ENCODE data around the gene LRMDA.

Gene LRMDA

DNA sequence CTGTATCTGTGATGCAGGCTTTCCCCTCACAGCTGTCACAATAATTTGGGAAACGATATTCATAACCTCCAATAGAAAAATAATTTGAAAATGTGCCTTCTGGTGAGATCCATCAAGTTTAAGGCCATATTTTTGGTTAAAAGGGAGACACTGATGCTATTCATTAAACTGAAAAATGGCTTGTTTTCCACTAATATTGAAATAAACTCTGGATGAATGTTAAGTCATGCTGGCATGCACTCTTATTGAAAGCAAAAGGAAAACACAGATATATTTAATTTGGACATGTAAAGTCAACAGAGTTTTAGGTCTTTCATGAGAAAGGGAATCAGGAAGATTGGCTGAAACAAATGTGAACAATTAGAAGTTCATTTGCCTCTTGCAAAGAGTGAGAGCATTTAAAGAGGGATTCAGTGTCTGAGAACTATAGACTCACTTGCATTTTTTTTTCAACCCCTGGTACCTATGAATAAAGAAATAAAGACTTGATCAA is 879.2 kb downstream of the LRMDA start:
- H3K27me3 Mint-ChIP-seq (ENCODE audit: low read depth, poor library complexity): no peaks in the 10 kb centered on the region
- H3K36me3 Mint-ChIP-seq (ENCODE audit: low read depth): no peaks in the 10 kb centered on the region
- H3K27ac Mint-ChIP-seq: no peak overlapping the region
- no peak for DNase-seq
- H3K9me3 Mint-ChIP-seq: no peaks in the 10 kb centered on the region
- TF ChIP-seq, protein P1, sequence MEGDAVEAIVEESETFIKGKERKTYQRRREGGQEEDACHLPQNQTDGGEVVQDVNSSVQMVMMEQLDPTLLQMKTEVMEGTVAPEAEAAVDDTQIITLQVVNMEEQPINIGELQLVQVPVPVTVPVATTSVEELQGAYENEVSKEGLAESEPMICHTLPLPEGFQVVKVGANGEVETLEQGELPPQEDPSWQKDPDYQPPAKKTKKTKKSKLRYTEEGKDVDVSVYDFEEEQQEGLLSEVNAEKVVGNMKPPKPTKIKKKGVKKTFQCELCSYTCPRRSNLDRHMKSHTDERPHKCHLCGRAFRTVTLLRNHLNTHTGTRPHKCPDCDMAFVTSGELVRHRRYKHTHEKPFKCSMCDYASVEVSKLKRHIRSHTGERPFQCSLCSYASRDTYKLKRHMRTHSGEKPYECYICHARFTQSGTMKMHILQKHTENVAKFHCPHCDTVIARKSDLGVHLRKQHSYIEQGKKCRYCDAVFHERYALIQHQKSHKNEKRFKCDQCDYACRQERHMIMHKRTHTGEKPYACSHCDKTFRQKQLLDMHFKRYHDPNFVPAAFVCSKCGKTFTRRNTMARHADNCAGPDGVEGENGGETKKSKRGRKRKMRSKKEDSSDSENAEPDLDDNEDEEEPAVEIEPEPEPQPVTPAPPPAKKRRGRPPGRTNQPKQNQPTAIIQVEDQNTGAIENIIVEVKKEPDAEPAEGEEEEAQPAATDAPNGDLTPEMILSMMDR (IDR thresholded peaks at IDR 0.05): no peak
- H3K4me1 Mint-ChIP-seq: peaks cover 58% of the 10 kb centered on the region
- H3K4me3 Mint-ChIP-seq: no peak overlapping the region

DNA sequence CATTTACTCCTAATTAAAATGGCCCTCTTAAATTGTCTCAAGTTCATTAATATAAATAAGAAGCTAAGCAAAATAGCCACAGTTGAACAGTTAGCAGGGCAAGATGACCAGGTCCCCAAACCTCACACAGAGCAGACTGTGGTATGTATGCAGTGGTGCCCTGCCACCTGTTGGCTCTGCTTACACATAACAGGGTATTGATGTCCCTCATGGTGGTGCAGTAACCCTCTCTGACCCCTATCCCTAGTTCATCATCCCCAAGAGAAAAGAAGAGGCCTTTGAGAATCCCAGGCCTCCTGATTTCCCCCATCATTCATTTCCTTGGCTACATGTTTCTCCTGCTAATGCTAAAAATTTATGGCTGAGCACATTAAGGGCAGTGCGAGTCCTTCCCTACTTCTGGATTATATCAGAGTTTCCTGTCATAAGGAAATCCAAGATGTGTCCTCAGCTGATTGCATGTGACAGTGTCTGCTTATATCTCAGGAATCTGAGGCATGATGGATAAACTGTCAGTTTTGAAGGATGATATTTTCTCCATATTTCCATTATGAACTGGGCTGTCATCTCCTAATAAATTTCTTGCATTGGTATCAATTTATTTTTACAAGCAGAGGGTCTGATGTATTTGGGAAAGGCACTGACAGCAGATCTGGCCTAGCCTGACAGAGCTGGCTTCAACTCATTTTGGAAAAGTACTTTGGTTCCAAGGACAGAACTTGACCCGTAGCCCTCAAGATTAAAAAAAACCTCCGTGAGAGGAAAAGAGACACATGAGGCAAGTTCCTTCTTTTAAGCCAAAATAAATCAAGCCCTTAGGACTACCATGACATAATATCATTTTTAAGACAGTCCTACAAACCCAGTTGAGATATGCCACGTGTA is 880.6 kb downstream of the LRMDA start:
- no peaks in the 10 kb centered on the region for H3K36me3 Mint-ChIP-seq (ENCODE audit: low read depth)
- no peak overlapping the region for H3K27ac Mint-ChIP-seq
- H3K4me3 Mint-ChIP-seq: no peak overlapping the region
- H3K9me3 Mint-ChIP-seq: no peaks in the 10 kb centered on the region
- H3K4me1 Mint-ChIP-seq: peaks cover 60% of the 10 kb centered on the region
- peak; percentile 42 for DNase-seq
- no peaks in the 10 kb centered on the region for H3K27me3 Mint-ChIP-seq (ENCODE audit: low read depth, poor library complexity)
- TF ChIP-seq, protein P1 (IDR thresholded peaks at IDR 0.05): peak; percentile 59

DNA sequence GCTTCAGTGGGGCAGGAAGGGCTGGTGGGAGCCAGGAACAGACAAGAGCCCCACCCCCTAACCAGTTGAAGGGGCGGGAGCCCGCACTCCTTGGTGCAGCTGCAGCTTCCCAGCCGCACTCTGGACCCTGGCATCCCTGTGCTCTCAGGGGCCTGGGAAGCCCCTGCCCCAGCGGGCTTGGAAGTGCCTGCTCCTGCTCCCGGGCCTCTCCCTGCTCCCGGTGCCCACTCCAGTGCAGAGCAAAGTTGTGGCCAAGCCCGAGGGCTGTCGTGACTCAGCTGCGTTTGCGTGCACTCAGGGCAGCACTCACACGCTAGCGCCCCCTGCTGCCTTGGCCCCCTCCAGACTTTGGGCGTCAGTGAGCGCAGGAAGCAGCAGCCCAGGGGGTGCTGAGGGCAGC is 883.8 kb downstream of the LRMDA start:
- Mint-ChIP-seq H3K4me1 (peaks cover 51% of the 10 kb centered on the region), H3K36me3 (ENCODE audit: low read depth) (no peaks in the 10 kb centered on the region), H3K27me3 (ENCODE audit: low read depth, poor library complexity) (peaks cover 3% of the 10 kb centered on the region), H3K9me3 (no peaks in the 10 kb centered on the region), H3K27ac (no peak overlapping the region), H3K4me3 (no peak overlapping the region)
- DNase-seq: no peak
- TF ChIP-seq, protein P1 (IDR thresholded peaks at IDR 0.05): no peak

DNA sequence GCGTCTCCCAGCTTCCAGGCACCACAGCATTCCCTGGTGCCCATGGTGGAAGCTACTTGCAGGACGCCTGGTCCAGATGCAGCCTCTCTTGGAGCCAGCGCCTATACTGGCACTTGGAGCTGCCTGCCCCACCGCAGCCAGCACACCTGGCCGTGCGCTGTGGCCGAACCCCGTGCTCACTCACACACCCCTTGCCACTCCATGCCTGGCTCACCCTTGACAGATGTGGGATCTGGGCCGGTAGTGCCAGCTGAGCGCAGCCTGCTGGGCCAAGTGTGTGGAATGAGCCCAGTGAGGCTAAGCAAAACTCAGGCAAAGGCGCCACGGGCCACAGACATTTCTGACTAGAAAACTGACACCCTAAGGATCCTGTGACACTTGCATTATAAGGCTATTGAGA is 884.8 kb downstream of the LRMDA start:
- Mint-ChIP-seq H3K4me1 (peaks cover 51% of the 10 kb centered on the region), H3K9me3 (no peaks in the 10 kb centered on the region), H3K36me3 (ENCODE audit: low read depth) (no peaks in the 10 kb centered on the region), H3K27me3 (ENCODE audit: low read depth, poor library complexity) (peaks cover 3% of the 10 kb centered on the region), H3K27ac (no peak overlapping the region), H3K4me3 (no peak overlapping the region)
- TF ChIP-seq, protein P1 (IDR thresholded peaks at IDR 0.05): no peak
- DNase-seq: no peak

DNA sequence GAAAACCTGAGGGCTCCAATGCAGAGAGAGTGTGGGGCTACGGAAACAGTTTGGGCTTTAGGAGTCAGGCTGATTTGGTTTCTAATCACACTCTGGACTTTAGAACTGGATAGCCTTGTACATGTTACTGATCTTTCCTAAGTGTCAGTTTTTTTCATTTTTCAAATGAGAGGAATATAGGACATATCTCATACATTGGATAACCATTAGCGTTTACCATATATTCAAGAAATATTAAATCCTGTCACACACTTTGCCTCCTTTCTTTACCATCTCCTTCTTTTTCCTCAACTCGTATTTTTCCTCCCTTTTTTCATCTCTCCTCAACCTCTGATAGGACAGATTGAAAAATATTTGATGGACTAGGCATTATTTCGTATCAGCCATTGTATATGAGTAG is 885.7 kb downstream of the LRMDA start:
- TF ChIP-seq, protein P1 (IDR thresholded peaks at IDR 0.05): no peak
- Mint-ChIP-seq H3K27me3 (ENCODE audit: low read depth, poor library complexity) (peaks cover 3% of the 10 kb centered on the region), H3K4me3 (no peak overlapping the region), H3K9me3 (no peaks in the 10 kb centered on the region), H3K27ac (peak overlapping the region; percentile 58), H3K4me1 (peaks cover 44% of the 10 kb centered on the region), H3K36me3 (ENCODE audit: low read depth) (no peaks in the 10 kb centered on the region)
- no peak for DNase-seq

DNA sequence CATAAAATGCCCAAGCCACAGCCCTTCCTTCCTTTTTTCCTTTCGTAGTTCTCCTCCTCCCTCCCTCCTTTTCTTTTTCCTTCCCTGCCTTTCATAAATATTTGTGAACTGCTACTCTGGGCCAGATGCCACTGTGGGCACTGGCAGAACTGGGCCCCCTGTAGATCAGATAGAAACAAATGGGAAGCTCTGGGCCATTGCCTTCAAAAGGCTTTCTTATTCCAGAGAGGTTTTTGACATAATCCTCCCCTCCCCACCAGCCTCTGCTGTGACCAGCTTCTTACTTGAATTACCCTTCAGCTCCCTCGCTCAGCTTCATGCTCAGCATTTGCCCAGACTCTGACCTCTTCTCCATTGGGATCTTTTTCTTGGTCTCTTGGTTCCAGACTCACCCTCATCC is 886.8 kb downstream of the LRMDA start:
- Mint-ChIP-seq H3K4me1 (peaks cover 51% of the 10 kb centered on the region), H3K9me3 (no peaks in the 10 kb centered on the region), H3K27ac (peak overlapping the region; percentile 80), H3K4me3 (no peak overlapping the region), H3K36me3 (ENCODE audit: low read depth) (no peaks in the 10 kb centered on the region), H3K27me3 (ENCODE audit: low read depth, poor library complexity) (peaks cover 3% of the 10 kb centered on the region)
- DNase-seq: no peak
- TF ChIP-seq, protein P1 (IDR thresholded peaks at IDR 0.05): no peak

Measured in nephron progenitor cell (in vitro differentiated cells).